Uterus (tissue), 4 donors: ENCODE measurements around the gene OSGEPL1. TPM values are rescaled to one million over a fixed set of nuclear protein-coding genes. Genes with fewer than 3 reads are reported as not detected.
"Not testable (repeated sequence)": the region's sequence is repeated elsewhere in the genome, so short reads cannot be mapped to it uniquely, and the experiment has no call there.

Experiments
- DNase-seq, 2 donors: peaks; one replicate each; pipeline ENCODE4 v3.0.0-alpha.2; 2019 to 2020
- H3K27ac ChIP-seq, 2 donors: fragments of 200-600 bp; sonication (generic); 1 replicate in 1 of 2; 2 replicates in 1 of 2; pipeline ENCODE4 v1.5.1; 2016 to 2018
- H3K27me3 ChIP-seq, 2 donors: fragments of 200-600 bp; sonication (generic); one replicate each; pipeline ENCODE4 v1.5.1; 2018 to 2019; ENCODE audit warnings: control low read depth in 1 of 2
- H3K36me3 ChIP-seq, 2 donors: fragments of 200-600 bp; sonication (generic); one replicate each; pipeline ENCODE4 v1.5.1; 2019; ENCODE audit warnings: control low read depth in 1 of 2
- H3K4me1 ChIP-seq, 2 donors: fragments of 200-600 bp; sonication (generic); one replicate each; pipeline ENCODE4 v1.5.1; 2018 to 2019; ENCODE audit warnings: control low read depth in 1 of 2
- H3K4me3 ChIP-seq, 2 donors: fragments of 200-600 bp; sonication (generic); 1 replicate in 1 of 2; 2 replicates in 1 of 2; pipeline ENCODE4 v1.5.1; 2018 to 2019; ENCODE audit warnings: mild to moderate bottlenecking in 1 of 2
- H3K9me3 ChIP-seq, 2 donors: fragments of 200-600 bp; sonication (generic); one replicate each; pipeline ENCODE4 v1.5.1; 2019; ENCODE audit warnings: control low read depth in 1 of 2
- POLR2A ChIP-seq, 2 donors: fragments of 450-650 bp; IDR thresholded peaks; one replicate each; pipeline ENCODE4 v1.6.1; 2016; ENCODE audit warnings: antibody characterized with exemption in 2 of 2, mild to moderate bottlenecking in 1 of 2, moderate library complexity in 1 of 2
- intact Hi-C: fragments of 100-400 bp; cut with DNase I; formaldehyde crosslinking; loops from one replicate; pipeline ENCODE4 v1.15.1; 2023; ENCODE audit warnings: low total_unique reads
- total RNA-seq, 4 donors: library from RNA; depleted of rRNA in 3 of 4; stranded (reverse); fragments of >200 nt in 3 of 4; gene quantifications; one replicate each; pipeline versions ENCODE4 v1.1.0 to v1.2.4, GENCODE V29; 2014 to 2023
- TF ChIP-seq, protein P1 (sequence below), 4 experiments: fragments of 200-600 bp in 2 of 4; fragments of 450-650 bp in 2 of 4; sonication (generic) in 2 of 4; IDR thresholded peaks; one replicate each; pipeline ENCODE4 v1.5.1; 2016 to 2019; ENCODE audit warnings: antibody characterized with exemption in 4 of 4, mild to moderate bottlenecking in 2 of 4, moderate library complexity in 1 of 4
- donor health status: DM: yes; HTN: yes; CAD: no.

OSGEPL1 gene
- total RNA-seq, 4 donors from 2014 or later: 3.6 to 28.2 (median 6.2) TPM

DNA sequence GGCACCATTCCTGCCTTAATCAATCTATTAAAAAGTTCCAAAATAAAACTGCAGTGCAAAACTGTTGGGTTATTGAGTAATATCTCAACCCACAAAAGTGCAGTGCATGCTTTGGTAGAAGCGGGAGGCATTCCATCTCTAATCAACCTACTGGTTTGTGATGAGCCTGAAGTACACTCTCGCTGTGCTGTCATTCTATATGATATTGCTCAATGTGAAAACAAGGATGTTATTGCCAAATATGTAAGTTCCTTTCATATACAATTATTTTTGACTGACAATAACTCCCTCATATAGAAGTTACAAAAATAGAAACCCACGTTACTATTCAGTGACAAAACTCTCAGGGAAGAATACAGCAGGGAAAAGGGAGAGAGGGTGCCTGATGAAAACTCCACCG lies 43.0 kb downstream of the OSGEPL1 start:
- no peak overlapping the region for H3K27ac ChIP-seq
- no peaks in the 10 kb centered on the region for H3K36me3 ChIP-seq
- H3K9me3 ChIP-seq: no peaks in the 10 kb centered on the region
- no peak for DNase-seq
- no peak for TF ChIP-seq POLR2A (IDR thresholded peaks at IDR 0.05)
- TF ChIP-seq, protein P1, sequence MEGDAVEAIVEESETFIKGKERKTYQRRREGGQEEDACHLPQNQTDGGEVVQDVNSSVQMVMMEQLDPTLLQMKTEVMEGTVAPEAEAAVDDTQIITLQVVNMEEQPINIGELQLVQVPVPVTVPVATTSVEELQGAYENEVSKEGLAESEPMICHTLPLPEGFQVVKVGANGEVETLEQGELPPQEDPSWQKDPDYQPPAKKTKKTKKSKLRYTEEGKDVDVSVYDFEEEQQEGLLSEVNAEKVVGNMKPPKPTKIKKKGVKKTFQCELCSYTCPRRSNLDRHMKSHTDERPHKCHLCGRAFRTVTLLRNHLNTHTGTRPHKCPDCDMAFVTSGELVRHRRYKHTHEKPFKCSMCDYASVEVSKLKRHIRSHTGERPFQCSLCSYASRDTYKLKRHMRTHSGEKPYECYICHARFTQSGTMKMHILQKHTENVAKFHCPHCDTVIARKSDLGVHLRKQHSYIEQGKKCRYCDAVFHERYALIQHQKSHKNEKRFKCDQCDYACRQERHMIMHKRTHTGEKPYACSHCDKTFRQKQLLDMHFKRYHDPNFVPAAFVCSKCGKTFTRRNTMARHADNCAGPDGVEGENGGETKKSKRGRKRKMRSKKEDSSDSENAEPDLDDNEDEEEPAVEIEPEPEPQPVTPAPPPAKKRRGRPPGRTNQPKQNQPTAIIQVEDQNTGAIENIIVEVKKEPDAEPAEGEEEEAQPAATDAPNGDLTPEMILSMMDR (IDR thresholded peaks at IDR 0.05): no peak
- intact Hi-C loops: no loop called here
- H3K4me1 ChIP-seq: no peaks in the 10 kb centered on the region
- H3K27me3 ChIP-seq: no peaks in the 10 kb centered on the region
- H3K4me3 ChIP-seq: no peak overlapping the region

DNA sequence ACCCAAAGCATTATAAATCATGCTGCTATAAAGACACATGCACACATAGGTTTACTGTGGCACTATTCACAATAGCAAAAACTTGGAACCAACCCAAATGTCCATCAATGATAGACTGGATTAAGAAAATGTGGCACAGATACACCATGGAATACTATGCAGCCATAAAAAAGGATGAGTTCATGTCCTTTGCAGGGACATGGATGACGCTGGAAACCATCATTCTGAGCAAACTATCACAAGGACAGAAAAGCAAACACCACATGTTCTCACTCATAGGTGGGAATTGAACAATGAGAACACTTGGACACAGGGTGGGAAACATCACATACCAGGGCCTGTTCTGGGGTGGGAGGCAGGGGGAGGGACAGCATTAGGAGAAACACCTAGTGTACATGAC lies 45.0 kb downstream of the OSGEPL1 start:
- H3K27ac ChIP-seq, H3K4me1 ChIP-seq, H3K27me3 ChIP-seq, H3K4me3 ChIP-seq, intact Hi-C loops, H3K9me3 ChIP-seq, DNase-seq, H3K36me3 ChIP-seq: not testable (repeated sequence)

DNA sequence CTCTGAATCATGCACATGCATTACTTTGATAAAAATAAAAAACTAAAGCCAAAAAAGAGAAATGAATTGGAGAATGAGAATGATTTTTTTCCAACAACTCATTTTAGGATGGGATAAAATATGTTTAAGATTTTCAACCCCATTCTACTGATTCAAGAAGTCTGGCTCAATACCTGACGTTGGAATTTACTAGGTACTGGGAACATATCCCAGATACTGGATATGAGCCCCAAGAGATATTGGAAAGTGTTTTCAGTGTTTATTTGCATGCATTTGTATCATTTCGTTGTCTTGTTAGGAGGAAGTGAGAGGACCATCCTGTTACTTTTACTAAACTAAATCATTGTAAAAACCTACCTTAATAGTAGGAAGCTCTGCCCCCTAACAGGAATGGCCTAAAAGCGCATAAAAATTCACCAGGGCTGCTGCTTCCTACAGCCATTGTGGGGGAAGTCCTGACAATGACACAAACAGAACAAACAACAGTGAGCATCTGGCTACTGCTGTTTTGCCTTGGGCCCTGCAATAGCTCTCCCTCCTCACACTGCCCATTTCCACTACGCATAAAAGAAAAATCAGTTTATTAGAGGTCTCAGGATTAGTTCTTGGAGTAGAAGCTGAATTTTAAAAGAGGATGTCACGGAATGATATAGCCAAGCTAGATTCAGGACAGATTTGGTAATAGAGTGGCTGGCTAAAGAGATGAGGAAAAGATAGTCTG lies 52.9 kb downstream of the OSGEPL1 start:
- DNase-seq: no peak
- no peak for TF ChIP-seq POLR2A (IDR thresholded peaks at IDR 0.05)
- TF ChIP-seq, protein P1 (IDR thresholded peaks at IDR 0.05): no peak

DNA sequence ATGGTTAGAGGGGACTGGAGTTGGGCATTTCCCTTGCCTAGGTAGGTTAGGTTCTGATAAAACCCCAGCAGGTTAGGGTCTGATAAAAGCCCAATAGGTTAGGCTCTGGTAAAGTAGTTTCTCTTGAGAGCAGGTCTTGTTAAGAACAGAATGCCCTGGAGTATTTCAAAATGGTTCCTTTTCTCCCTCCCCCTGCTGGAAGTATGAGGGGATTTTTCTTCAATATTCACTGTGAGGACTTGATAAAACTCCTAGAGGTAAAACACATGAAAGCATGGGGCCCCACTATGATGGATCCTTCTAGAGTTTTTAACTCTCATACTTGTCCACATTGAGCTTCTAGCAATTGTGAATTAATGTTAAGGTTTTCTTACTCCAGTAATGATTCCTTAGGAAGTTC lies 60.5 kb downstream of the OSGEPL1 start:
- H3K27me3 ChIP-seq: no peaks in the 10 kb centered on the region
- H3K4me1 ChIP-seq: no peaks in the 10 kb centered on the region
- no peak for TF ChIP-seq POLR2A (IDR thresholded peaks at IDR 0.05)
- TF ChIP-seq, protein P1 (IDR thresholded peaks at IDR 0.05): no peak
- H3K27ac ChIP-seq: no peak overlapping the region
- intact Hi-C loops: no loop called here
- no peaks in the 10 kb centered on the region for H3K36me3 ChIP-seq
- H3K9me3 ChIP-seq: no peaks in the 10 kb centered on the region
- H3K4me3 ChIP-seq: no peak overlapping the region
- no peak for DNase-seq

More for the DNA sequence above, 52.9 kb downstream of the OSGEPL1 start:
- H3K4me1 ChIP-seq: no peaks in the 10 kb centered on the region
- intact Hi-C loops: no loop called here
- no peaks in the 10 kb centered on the region for H3K36me3 ChIP-seq
- no peak overlapping the region for H3K4me3 ChIP-seq
- no peak overlapping the region for H3K27ac ChIP-seq
- H3K9me3 ChIP-seq: no peaks in the 10 kb centered on the region
- H3K27me3 ChIP-seq: no peaks in the 10 kb centered on the region

DNA sequence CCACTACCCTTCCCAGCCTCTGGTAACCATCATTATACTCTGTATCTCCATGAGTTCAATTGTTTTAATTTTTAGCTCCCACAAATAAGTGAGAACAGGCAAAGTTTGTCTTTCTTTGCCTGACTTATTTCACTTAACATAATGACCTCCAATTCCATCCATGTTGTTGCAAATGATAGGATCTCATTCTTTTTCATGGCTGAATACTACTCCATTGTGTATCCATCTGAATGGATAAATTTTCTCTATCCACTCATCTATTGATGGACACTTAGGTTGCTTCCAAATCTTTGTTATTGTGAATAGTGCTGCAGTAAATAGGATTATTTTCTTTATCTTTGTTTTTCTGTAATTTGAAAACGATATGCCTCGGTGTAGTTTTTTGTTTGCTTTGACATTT lies 61.9 kb downstream of the OSGEPL1 start:
- H3K27me3 ChIP-seq: no peaks in the 10 kb centered on the region
- H3K4me3 ChIP-seq: no peak overlapping the region
- H3K27ac ChIP-seq: no peak overlapping the region
- no peaks in the 10 kb centered on the region for H3K4me1 ChIP-seq
- H3K36me3 ChIP-seq: no peaks in the 10 kb centered on the region
- no peaks in the 10 kb centered on the region for H3K9me3 ChIP-seq
- TF ChIP-seq POLR2A (IDR thresholded peaks at IDR 0.05): no peak
- TF ChIP-seq, protein P1 (IDR thresholded peaks at IDR 0.05): no peak
- no peak for DNase-seq
- intact Hi-C loops: no loop called here
